K562 (cell line): Measurements from ENCODE around the gene HADH.
"Not testable (repeated sequence)": the region's sequence is repeated elsewhere in the genome, so short reads cannot be mapped to it uniquely, and the experiment has no call there.

Experiments
- NFE2L1 ChIP-seq: fragments of 450-650 bp; IDR thresholded peaks from 2 replicates; pipeline ENCODE4 v1.6.1; 2016; ENCODE audit warnings: missing genetic modification characterization, low read depth, mild to moderate bottlenecking, missing compliant biosample characterization, moderate library complexity, borderline replicate concordance
- POLR2AphosphoS5 ChIP-seq: IDR thresholded peaks from 2 replicates; pipeline ENCODE4 v1.6.1; 2011; ENCODE audit warnings: mild to moderate bottlenecking, low read depth, low read length, moderate library complexity; ENCODE audit not compliant: control insufficient read depth, insufficient read depth
- ZKSCAN1 ChIP-seq: fragments of 150-350 bp; IDR thresholded peaks from 2 replicates; pipeline ENCODE4 v1.6.1; 2016; ENCODE audit warnings: low read depth, low read length
- TF ChIP-seq, protein P1 (sequence below), 3 experiments: IDR thresholded peaks in 2 of 3; conservative IDR thresholded peaks in 1 of 3; 2 replicates each; pipeline ENCODE4 v1.5.1; 2011 to 2012; ENCODE audit warnings: low read length in 3 of 3, mild to moderate bottlenecking in 3 of 3, control low read depth in 2 of 3, improper control_type of control experiment in 1 of 3, inconsistent platforms in 1 of 3, low read depth in 1 of 3, mixed read lengths in 1 of 3, moderate library complexity in 1 of 3; ENCODE audit not compliant: insufficient read depth in 2 of 3

DNA sequence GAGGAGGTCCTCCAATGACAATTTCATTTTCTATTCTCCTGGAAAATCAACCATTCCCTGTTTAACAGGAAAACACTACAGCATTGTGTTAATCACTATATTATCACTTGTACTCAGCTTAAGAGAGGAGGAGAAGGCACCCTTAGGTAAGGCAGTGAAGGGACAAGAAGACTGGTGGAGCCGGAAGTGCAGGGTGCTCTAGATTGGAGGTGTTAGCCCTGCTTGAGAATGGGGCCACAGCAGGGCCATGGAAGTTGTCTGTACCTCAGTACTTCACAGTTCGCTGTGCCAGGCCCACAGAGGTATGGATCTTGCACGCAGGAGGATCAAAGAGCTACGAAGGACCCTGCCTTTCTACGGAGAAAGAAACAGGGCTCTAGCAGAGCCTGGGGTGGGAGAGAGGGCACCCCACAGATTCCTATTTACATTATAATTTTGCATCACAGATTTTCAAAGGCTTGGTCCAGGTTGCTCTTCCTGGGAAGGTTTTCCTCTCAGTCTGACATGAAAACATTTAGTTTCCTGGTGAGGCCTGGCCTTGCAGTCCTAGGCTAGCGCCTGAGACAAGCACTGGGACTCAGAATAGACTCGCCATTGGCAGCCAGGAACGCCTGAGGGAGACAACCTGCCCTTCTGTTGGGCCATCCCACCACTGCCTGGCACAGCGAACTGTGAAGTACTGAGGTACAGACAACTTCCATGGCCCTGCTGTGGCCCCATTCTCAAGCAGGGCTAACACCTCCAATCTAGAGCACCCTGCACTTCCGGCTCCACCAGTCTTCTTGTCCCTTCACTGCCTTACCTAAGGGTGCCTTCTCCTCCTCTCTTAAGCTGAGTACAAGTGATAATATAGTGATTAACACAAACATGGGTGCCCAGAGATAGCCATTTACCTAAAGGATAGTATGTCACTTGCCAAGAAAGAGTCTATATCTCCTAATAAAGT lies 60.8 kb downstream of the HADH start:
- not testable (repeated sequence) for TF ChIP-seq NFE2L1, POLR2AphosphoS5, ZKSCAN1
- TF ChIP-seq, protein P1, sequence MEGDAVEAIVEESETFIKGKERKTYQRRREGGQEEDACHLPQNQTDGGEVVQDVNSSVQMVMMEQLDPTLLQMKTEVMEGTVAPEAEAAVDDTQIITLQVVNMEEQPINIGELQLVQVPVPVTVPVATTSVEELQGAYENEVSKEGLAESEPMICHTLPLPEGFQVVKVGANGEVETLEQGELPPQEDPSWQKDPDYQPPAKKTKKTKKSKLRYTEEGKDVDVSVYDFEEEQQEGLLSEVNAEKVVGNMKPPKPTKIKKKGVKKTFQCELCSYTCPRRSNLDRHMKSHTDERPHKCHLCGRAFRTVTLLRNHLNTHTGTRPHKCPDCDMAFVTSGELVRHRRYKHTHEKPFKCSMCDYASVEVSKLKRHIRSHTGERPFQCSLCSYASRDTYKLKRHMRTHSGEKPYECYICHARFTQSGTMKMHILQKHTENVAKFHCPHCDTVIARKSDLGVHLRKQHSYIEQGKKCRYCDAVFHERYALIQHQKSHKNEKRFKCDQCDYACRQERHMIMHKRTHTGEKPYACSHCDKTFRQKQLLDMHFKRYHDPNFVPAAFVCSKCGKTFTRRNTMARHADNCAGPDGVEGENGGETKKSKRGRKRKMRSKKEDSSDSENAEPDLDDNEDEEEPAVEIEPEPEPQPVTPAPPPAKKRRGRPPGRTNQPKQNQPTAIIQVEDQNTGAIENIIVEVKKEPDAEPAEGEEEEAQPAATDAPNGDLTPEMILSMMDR (IDR thresholded peaks at IDR 0.05 in 2 of 3, conservative IDR thresholded peaks at IDR 0.05 in 1 of 3; ENCODE audit: insufficient read depth in 2 of 3, low read depth in 1 of 3, low read length in 3 of 3) = not testable (repeated sequence)
